Parathyroid adenoma (tissue), 2 donors: ENCODE results near the gene KIF13A.
"Not testable (repeated sequence)": the region's sequence is repeated elsewhere in the genome, so short reads cannot be mapped to it uniquely, and the experiment has no call there.

ENCODE experiments used
- H2AFZ ChIP-seq: fragments of 300-600 bp; sonication (generic); one replicate; pipeline ENCODE4 v1.7.0; 2017; ENCODE audit warnings: antibody characterized with exemption, mild to moderate bottlenecking
- H3K27ac ChIP-seq: fragments of 300-600 bp; sonication (generic); one replicate; pipeline ENCODE4 v1.7.0; 2017
- H3K27me3 ChIP-seq: fragments of 300-600 bp; sonication (generic); one replicate; pipeline ENCODE4 v1.7.0; 2017; ENCODE audit warnings: low read length; ENCODE audit not compliant: control insufficient read depth, insufficient read depth
- H3K36me3 ChIP-seq: fragments of 300-600 bp; sonication (generic); one replicate; pipeline ENCODE4 v1.7.0; 2017; ENCODE audit warnings: low read length; ENCODE audit not compliant: control insufficient read depth, insufficient read depth
- H3K4me1 ChIP-seq: fragments of 300-600 bp; sonication (generic); one replicate; pipeline ENCODE4 v1.7.0; 2017; ENCODE audit warnings: control low read depth
- H3K4me2 ChIP-seq: fragments of 300-600 bp; sonication (generic); one replicate; pipeline ENCODE4 v1.7.0; 2017; ENCODE audit warnings: low read length
- H3K4me3 ChIP-seq: fragments of 300-600 bp; sonication (generic); one replicate; pipeline ENCODE4 v1.7.0; 2017; ENCODE audit warnings: low read depth, low read length
- H3K79me2 ChIP-seq: fragments of 300-600 bp; sonication (generic); one replicate; pipeline ENCODE4 v1.7.0; 2017; ENCODE audit warnings: control low read depth
- H3K9ac ChIP-seq: fragments of 300-600 bp; sonication (generic); one replicate; pipeline ENCODE4 v1.7.0; 2017; ENCODE audit warnings: mild to moderate bottlenecking
- H3K9me3 ChIP-seq: fragments of 300-600 bp; sonication (generic); one replicate; pipeline ENCODE4 v1.7.0; 2017; ENCODE audit warnings: low read length; ENCODE audit not compliant: control insufficient read depth
- CTCF ChIP-seq: fragments of 300-600 bp; sonication (generic); IDR thresholded peaks from one replicate; pipeline ENCODE4 v1.7.0; 2017; ENCODE audit warnings: antibody characterized with exemption, mild to moderate bottlenecking
- donor health status: primary hyperparathyroidism.

The KIF13A gene

GRCh38 chr6:17921454-17921853 is 66.0 kb downstream of the KIF13A start:
- H3K4me1 ChIP-seq: no peaks in the 10 kb centered on the region
- H3K4me3 ChIP-seq: no peak overlapping the region
- H3K4me2 ChIP-seq: no peak overlapping the region
- H3K79me2 ChIP-seq: peaks cover 3% of the 10 kb centered on the region
- no peak overlapping the region for H3K27ac ChIP-seq
- H3K9ac ChIP-seq: no peak overlapping the region
- no peaks in the 10 kb centered on the region for H3K36me3 ChIP-seq
- no peaks in the 10 kb centered on the region for H3K27me3 ChIP-seq
- no peak overlapping the region for H2AFZ ChIP-seq
- no peak for TF ChIP-seq CTCF
- no peaks in the 10 kb centered on the region for H3K9me3 ChIP-seq

- Histone ChIP-seq H3K27ac (no peak overlapping the region), H3K4me1 (no peaks in the 10 kb centered on the region), H3K27me3 (no peaks in the 10 kb centered on the region), H3K4me2 (no peak overlapping the region), H3K4me3 (no peak overlapping the region), H3K79me2 (peaks cover 3% of the 10 kb centered on the region), H3K36me3 (no peaks in the 10 kb centered on the region), H2AFZ (no peak overlapping the region), H3K9me3 (no peaks in the 10 kb centered on the region), H3K9ac (no peak overlapping the region)
- TF ChIP-seq CTCF: no peak
Observed at GRCh38 chr6:17919496-17919895, 67.9 kb downstream of the KIF13A start.

- Histone ChIP-seq H3K4me2 (no peak overlapping the region), H3K4me1 (no peaks in the 10 kb centered on the region), H3K4me3 (no peak overlapping the region), H3K27me3 (no peaks in the 10 kb centered on the region), H3K9me3 (no peaks in the 10 kb centered on the region), H3K27ac (no peak overlapping the region), H2AFZ (no peak overlapping the region), H3K36me3 (no peaks in the 10 kb centered on the region), H3K79me2 (peaks cover 3% of the 10 kb centered on the region), H3K9ac (no peak overlapping the region)
- no peak for TF ChIP-seq CTCF
Observed at GRCh38 chr6:17917837-17918763, 69.3 kb downstream of the KIF13A start.

- Histone ChIP-seq H3K4me2 (no peak overlapping the region), H3K27me3 (no peaks in the 10 kb centered on the region), H3K79me2 (peaks cover 3% of the 10 kb centered on the region), H3K36me3 (no peaks in the 10 kb centered on the region), H3K4me1 (no peaks in the 10 kb centered on the region), H2AFZ (no peak overlapping the region), H3K27ac (no peak overlapping the region), H3K9ac (no peak overlapping the region), H3K4me3 (no peak overlapping the region), H3K9me3 (no peaks in the 10 kb centered on the region)
- TF ChIP-seq CTCF: no peak
Observed at GRCh38 chr6:17914651-17915050, 72.8 kb downstream of the KIF13A start.

GRCh38 chr6:17912521-17912920 is 74.9 kb downstream of the KIF13A start:
- H3K4me1 ChIP-seq: peaks cover 1% of the 10 kb centered on the region
- H3K27me3 ChIP-seq: no peaks in the 10 kb centered on the region
- H3K27ac ChIP-seq: no peak overlapping the region

GRCh38 chr6:17911656-17912055 is 75.8 kb downstream of the KIF13A start:
- H3K79me2 ChIP-seq, H3K4me1 ChIP-seq, H3K36me3 ChIP-seq, H2AFZ ChIP-seq, H3K9ac ChIP-seq, H3K4me3 ChIP-seq, H3K9me3 ChIP-seq, H3K27me3 ChIP-seq, H3K27ac ChIP-seq, H3K4me2 ChIP-seq: not testable (repeated sequence)

More at GRCh38 chr6:17912521-17912920, 74.9 kb downstream of the KIF13A start:
- no peaks in the 10 kb centered on the region for H3K9me3 ChIP-seq
- H2AFZ ChIP-seq: no peak overlapping the region
- no peak overlapping the region for H3K4me3 ChIP-seq
- TF ChIP-seq CTCF: no peak
- no peaks in the 10 kb centered on the region for H3K36me3 ChIP-seq
- no peak overlapping the region for H3K4me2 ChIP-seq
- H3K9ac ChIP-seq: no peak overlapping the region
- H3K79me2 ChIP-seq: peaks cover 4% of the 10 kb centered on the region
